AG09309 (cell line): ENCODE results near the gene IDH1.

Source experiments
- DNase-seq: peaks from one replicate; pipeline ENCODE4 v3.0.0-alpha.2; 2010; ENCODE audit warnings: low read depth
- H3K4me3 ChIP-seq: 2 replicates; pipeline ENCODE4 v1.5.1; 2011; ENCODE audit warnings: mild to moderate bottlenecking, low read depth, low read length, moderate library complexity; ENCODE audit not compliant: control insufficient read depth
- CTCF ChIP-seq: IDR thresholded peaks from 2 replicates; pipeline ENCODE4 v1.5.1; 2011; ENCODE audit warnings: mild to moderate bottlenecking, low read depth, low read length, inconsistent platforms; ENCODE audit not compliant: insufficient read depth, control insufficient read depth; ENCODE audit errors: missing control alignments

The IDH1 gene

GRCh38 chr2:208189810-208190503 lies 64.9 kb downstream of the IDH1 start, which contains the start of gene C2orf80:
Gene C2orf80 (minus strand): TSS chr2:208190030. CDS start chr2:208186986, 3,044 bp downstream.
- no peak within 1 kb of the TSS for H3K4me3 ChIP-seq
- DNase-seq: no peak
- no peak for TF ChIP-seq CTCF

- DNase-seq: no peak
- TF ChIP-seq CTCF: no peak
- H3K4me3 ChIP-seq: no peak overlapping the region
Measured at GRCh38 chr2:208189069-208189809, 65.6 kb downstream of the IDH1 start.

- DNase-seq: no peak
- no peak for TF ChIP-seq CTCF
- H3K4me3 ChIP-seq: no peak overlapping the region
Measured at GRCh38 chr2:208186893-208187292, 68.0 kb downstream of the IDH1 start.

GRCh38 chr2:208186465-208186864 lies 68.4 kb downstream of the IDH1 start:
- DNase-seq: no peak
- H3K4me3 ChIP-seq: no peak overlapping the region
- TF ChIP-seq CTCF: no peak
